H1 (cell line): ENCODE results near the gene SPPL3. TPM values are rescaled to one million over a fixed set of nuclear protein-coding genes. Genes with fewer than 3 reads are reported as not detected.

ENCODE experiments used
- ZNF274 ChIP-seq: IDR thresholded peaks from 2 replicates; pipeline ENCODE4 v1.7.0; 2012; ENCODE audit warnings: low read length, borderline replicate concordance; ENCODE audit errors: extremely low read depth
- polyA plus RNA-seq, 7 experiments: library from polyadenylated mRNA; depleted of rRNA in 3 of 7; stranded (reverse) in 5 of 7; unstranded in 2 of 7; fragments of >200 nt in 5 of 7; fragments of 200-250 nt in 2 of 7; gene quantifications; 1 replicate in 5 of 7; 2 replicates in 1 of 7; 4 replicates in 1 of 7; pipeline versions ENCODE4 v1.2.1 to v1.2.3, GENCODE V29; 2011 to 2013; ENCODE audit warnings: missing spikeins in 2 of 7, mixed read lengths in 2 of 7
- total RNA-seq: library from RNA; stranded (reverse); fragmentation: NEBNext Ultra II Directional; extraction: Animal tissue kit (Norgen Biotek cat#: 25700); gene quantifications from 2 replicates; pipeline ENCODE4 v1.2.1, GENCODE V29; 2021

SPPL3 gene
- total and polyA plus RNA-seq, 2 of the 8 experiments (the other 6 are each of a cell fraction or from before 2014, with no cell fraction given) = 27.3 to 48.4 TPM

DNA sequence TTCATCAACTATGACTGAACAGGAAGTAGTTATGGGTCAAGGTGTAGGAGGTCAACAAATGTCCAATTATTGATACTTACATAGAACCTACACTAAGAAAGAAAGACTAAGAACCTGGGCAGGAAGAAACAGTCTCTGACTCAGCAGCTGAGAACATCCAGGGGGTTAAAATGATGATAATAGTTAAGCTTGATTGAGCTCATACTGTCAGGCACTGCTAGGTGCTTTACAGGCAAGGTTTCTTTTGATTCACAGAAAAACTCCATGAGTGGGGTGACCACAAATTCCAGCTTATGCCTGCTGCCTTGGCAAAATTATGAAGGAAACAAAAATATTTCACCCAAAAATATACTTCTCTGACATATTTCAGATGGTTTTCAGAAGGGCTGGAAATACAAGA is 103.5 kb downstream of the SPPL3 start (continued):
- TF ChIP-seq ZNF274 = no peak
